Glutamatergic neuron (in vitro differentiated cells): ENCODE results near the gene UGT1A10. TPM values are rescaled to one million over a fixed set of nuclear protein-coding genes. Genes with fewer than 3 reads are reported as not detected.

ENCODE experiments used
- DNase-seq: peaks from one replicate; pipeline ENCODE4 v3.0.0; 2022
- H3K27ac Mint-ChIP-seq: one replicate; pipeline ENCODE4 v1.8.0; 2020; ENCODE audit warnings: mild to moderate bottlenecking, mixed read lengths, inconsistent platforms; ENCODE audit not compliant: unreplicated experiment
- H3K27me3 Mint-ChIP-seq: one replicate; pipeline ENCODE4 v1.8.0; 2020; ENCODE audit warnings: mild to moderate bottlenecking, moderate library complexity, mixed read lengths, inconsistent platforms; ENCODE audit not compliant: unreplicated experiment
- H3K36me3 Mint-ChIP-seq: one replicate; pipeline ENCODE4 v1.8.0; 2020; ENCODE audit warnings: mild to moderate bottlenecking, mixed read lengths, inconsistent platforms; ENCODE audit not compliant: unreplicated experiment
- H3K4me1 Mint-ChIP-seq: one replicate; pipeline ENCODE4 v1.8.0; 2020; ENCODE audit warnings: mild to moderate bottlenecking, low read depth, mixed read lengths, inconsistent platforms; ENCODE audit not compliant: unreplicated experiment
- H3K4me3 Mint-ChIP-seq: one replicate; pipeline ENCODE4 v1.8.0; 2020; ENCODE audit warnings: mild to moderate bottlenecking, mixed read lengths, inconsistent platforms; ENCODE audit not compliant: unreplicated experiment
- H3K9me3 Mint-ChIP-seq: one replicate; pipeline ENCODE4 v1.8.0; 2020; ENCODE audit warnings: mild to moderate bottlenecking, moderate library complexity, mixed read lengths, inconsistent platforms; ENCODE audit not compliant: unreplicated experiment
- total RNA-seq: library from RNA; stranded (reverse); fragmentation: NEBNext Ultra II Directional; extraction: Animal tissue kit (Norgen Biotek cat#: 25700); gene quantifications from one replicate; pipeline ENCODE4 v1.2.1, GENCODE V29; 2021; ENCODE audit not compliant: unreplicated experiment
- TF ChIP-seq, protein P1 (sequence below): fragments of 200-600 bp; sonication (generic); IDR thresholded peaks from one replicate; pipeline ENCODE4 v1.5.0; 2021; ENCODE audit not compliant: partially characterized antibody, unreplicated experiment

The UGT1A10 gene
- total RNA-seq, 1 donor from 2014 or later: not detected

DNA sequence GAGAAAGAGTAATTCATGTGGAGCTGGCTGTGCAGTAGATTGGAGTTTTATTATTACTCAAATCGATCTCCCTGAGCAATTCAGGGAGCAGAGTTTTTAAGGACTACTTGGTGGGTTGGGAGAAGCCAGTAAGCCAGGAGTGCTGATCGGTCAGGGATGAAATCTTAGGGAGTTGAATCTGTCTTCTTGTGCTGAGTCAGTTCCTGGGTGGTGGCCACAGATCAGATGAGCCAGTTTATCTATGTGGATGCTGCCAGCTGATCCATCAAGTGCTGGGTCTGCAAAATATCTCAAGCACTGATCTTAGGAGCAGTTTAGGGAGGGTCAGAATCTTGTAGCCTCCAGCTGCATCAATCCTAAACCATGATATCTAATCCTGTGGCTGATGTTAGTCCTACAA is 35.9 kb upstream of the UGT1A10 start:
- no peak overlapping the region for H3K27ac Mint-ChIP-seq
- H3K27me3 Mint-ChIP-seq: no peaks in the 10 kb centered on the region
- no peak overlapping the region for H3K4me3 Mint-ChIP-seq
- H3K36me3 Mint-ChIP-seq: peaks cover 3% of the 10 kb centered on the region
- no peak for DNase-seq
- H3K9me3 Mint-ChIP-seq: peaks cover 2% of the 10 kb centered on the region
- TF ChIP-seq, protein P1, sequence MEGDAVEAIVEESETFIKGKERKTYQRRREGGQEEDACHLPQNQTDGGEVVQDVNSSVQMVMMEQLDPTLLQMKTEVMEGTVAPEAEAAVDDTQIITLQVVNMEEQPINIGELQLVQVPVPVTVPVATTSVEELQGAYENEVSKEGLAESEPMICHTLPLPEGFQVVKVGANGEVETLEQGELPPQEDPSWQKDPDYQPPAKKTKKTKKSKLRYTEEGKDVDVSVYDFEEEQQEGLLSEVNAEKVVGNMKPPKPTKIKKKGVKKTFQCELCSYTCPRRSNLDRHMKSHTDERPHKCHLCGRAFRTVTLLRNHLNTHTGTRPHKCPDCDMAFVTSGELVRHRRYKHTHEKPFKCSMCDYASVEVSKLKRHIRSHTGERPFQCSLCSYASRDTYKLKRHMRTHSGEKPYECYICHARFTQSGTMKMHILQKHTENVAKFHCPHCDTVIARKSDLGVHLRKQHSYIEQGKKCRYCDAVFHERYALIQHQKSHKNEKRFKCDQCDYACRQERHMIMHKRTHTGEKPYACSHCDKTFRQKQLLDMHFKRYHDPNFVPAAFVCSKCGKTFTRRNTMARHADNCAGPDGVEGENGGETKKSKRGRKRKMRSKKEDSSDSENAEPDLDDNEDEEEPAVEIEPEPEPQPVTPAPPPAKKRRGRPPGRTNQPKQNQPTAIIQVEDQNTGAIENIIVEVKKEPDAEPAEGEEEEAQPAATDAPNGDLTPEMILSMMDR: no peak
- H3K4me1 Mint-ChIP-seq: peaks cover 8% of the 10 kb centered on the region

DNA sequence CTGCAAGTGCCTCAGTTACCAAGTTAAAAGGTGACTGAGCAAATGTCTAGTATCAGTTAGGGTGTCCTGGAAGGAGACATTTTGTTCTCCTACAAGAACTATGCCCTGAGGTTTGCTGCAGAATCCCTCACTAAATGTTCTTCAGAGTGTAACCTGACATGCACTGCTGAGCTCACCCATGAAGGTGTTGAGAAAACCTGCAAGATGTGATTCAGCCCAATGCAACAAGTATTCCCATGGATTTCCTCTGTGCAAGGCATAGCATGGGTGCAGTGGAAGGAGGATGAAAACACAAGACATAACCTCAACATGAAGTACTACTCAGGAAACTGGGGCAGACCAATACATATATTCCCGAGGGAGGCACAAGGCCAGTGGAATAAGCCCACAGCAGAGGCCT is 34.2 kb upstream of the UGT1A10 start:
- Mint-ChIP-seq H3K9me3 (peaks cover 2% of the 10 kb centered on the region), H3K27me3 (no peaks in the 10 kb centered on the region), H3K36me3 (no peaks in the 10 kb centered on the region), H3K27ac (no peak overlapping the region), H3K4me1 (peaks cover 8% of the 10 kb centered on the region), H3K4me3 (no peak overlapping the region)
- TF ChIP-seq, protein P1: no peak
- no peak for DNase-seq

DNA sequence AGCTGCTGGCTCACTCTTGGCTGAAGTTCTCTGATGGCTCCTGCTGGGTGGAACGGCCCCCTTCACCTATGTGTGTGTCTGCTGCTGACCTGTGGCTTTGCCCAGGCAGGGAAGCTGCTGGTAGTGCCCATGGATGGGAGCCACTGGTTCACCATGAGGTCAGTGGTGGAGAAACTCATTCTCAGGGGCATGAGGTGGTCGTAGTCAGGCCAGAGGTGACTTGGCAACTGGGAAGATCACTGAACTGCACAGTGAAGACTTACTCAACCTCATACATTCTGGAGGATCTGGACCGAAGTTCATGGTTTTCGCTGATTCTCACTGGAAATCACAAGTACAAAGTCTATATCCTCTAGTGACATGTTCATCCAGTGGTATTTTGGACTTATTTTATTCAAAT is 32.7 kb upstream of the UGT1A10 start:
- Mint-ChIP-seq H3K36me3 (no peaks in the 10 kb centered on the region), H3K4me1 (peaks cover 8% of the 10 kb centered on the region), H3K27ac (no peak overlapping the region), H3K27me3 (no peaks in the 10 kb centered on the region), H3K4me3 (no peak overlapping the region), H3K9me3 (peaks cover 2% of the 10 kb centered on the region)
- TF ChIP-seq, protein P1: no peak
- no peak for DNase-seq

DNA sequence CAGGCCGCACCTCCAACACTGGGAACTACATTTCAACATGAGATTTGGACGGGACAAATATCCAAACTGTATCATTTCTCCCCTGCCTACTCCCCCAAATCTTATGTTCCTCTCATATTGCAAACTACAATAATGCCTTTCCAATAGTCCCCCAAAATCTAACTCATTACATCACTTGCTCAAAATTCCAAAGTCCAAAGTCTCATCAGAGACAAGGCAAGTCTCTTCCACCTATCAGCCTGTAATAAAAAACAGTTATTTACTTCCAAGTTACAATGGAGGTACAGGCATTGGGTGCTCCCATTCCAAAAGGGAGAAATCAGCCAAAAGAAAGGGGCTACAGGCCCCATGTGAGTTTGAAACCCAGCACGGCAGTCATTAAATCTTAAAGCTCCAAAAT is 31.4 kb upstream of the UGT1A10 start:
- TF ChIP-seq, protein P1: no peak
- no peak for DNase-seq
- no peaks in the 10 kb centered on the region for H3K27me3 Mint-ChIP-seq
- no peaks in the 10 kb centered on the region for H3K36me3 Mint-ChIP-seq
- H3K9me3 Mint-ChIP-seq: peaks cover 2% of the 10 kb centered on the region
- no peak overlapping the region for H3K4me3 Mint-ChIP-seq
- peaks cover 8% of the 10 kb centered on the region for H3K4me1 Mint-ChIP-seq
- H3K27ac Mint-ChIP-seq: no peak overlapping the region

DNA sequence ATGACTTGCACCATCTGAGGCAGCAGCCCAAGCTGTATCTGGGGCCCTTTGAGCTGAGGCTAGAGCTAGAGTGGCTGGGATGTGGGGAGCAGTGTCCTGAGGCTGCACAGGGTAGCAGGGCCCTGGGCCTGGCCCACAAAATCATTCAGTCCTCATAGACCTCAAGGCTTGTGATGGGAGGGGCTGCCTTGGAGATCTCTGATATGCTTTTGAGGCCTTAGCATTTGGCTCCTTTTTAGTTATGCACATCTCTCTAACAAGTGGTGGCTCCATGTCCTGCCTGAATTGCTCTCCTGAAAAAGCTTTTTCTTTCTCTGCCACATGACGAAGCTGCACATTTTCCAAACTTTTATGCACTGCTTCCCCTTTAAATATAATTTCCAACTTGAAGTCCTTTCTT is 30.6 kb upstream of the UGT1A10 start:
- peaks cover 2% of the 10 kb centered on the region for H3K9me3 Mint-ChIP-seq
- TF ChIP-seq, protein P1: no peak
- no peak overlapping the region for H3K4me3 Mint-ChIP-seq
- H3K4me1 Mint-ChIP-seq: peaks cover 8% of the 10 kb centered on the region
- DNase-seq: no peak
- no peaks in the 10 kb centered on the region for H3K27me3 Mint-ChIP-seq
- H3K27ac Mint-ChIP-seq: no peak overlapping the region
- H3K36me3 Mint-ChIP-seq: peaks cover 4% of the 10 kb centered on the region
